Astrocyte (in vitro differentiated cells and primary cell): ENCODE measurements around the gene ISCU. TPM values are rescaled to one million over a fixed set of nuclear protein-coding genes. Genes with fewer than 3 reads are reported as not detected.
A peak's percentile ranks its signal among the peaks of the same experiment; 100 is the strongest.

ENCODE experiments used
- DNase-seq: peaks from one replicate; pipeline ENCODE4 v3.0.0-alpha.2; 2010; ENCODE audit warnings: low read depth
- FAIRE-seq: peaks from 2 replicates; lab custom pipeline; 2011; peaks lifted over from hg19 to GRCh38; lab: Jason Lieb, UNC
- H2AFZ ChIP-seq: 2 replicates; pipeline ENCODE4 v1.6.0; 2012; ENCODE audit warnings: low read depth, low read length, inconsistent platforms
- H3K27ac ChIP-seq: 2 replicates; pipeline ENCODE4 v1.5.1; 2011; ENCODE audit warnings: low read depth, low read length, inconsistent platforms
- H3K27me3 ChIP-seq: 2 replicates; pipeline ENCODE4 v1.6.0; 2011; ENCODE audit warnings: low read length, inconsistent platforms; ENCODE audit not compliant: insufficient read depth
- H3K36me3 ChIP-seq: 2 replicates; pipeline ENCODE4 v1.5.1; 2011; ENCODE audit warnings: low read length, inconsistent platforms; ENCODE audit not compliant: insufficient read depth
- H3K4me1 ChIP-seq: 2 replicates; pipeline ENCODE4 v1.5.1; 2011; ENCODE audit warnings: low read length, inconsistent platforms; ENCODE audit not compliant: insufficient read depth
- H3K4me2 ChIP-seq: 2 replicates; pipeline ENCODE4 v1.6.0; 2012; ENCODE audit warnings: low read length, inconsistent platforms
- H3K4me3 ChIP-seq: 2 replicates; pipeline ENCODE4 v1.5.1; 2011; ENCODE audit warnings: low read depth, mild to moderate bottlenecking, low read length, inconsistent platforms; ENCODE audit not compliant: insufficient read depth
- H3K79me2 ChIP-seq: 2 replicates; pipeline ENCODE4 v1.6.0; 2012; ENCODE audit warnings: mild to moderate bottlenecking, low read length, inconsistent platforms; ENCODE audit not compliant: insufficient read depth
- H3K9ac ChIP-seq: 2 replicates; pipeline ENCODE4 v1.6.0; 2012; ENCODE audit warnings: mild to moderate bottlenecking, low read length, inconsistent platforms
- H3K9me3 ChIP-seq: 2 replicates; pipeline ENCODE4 v1.5.1; 2012; ENCODE audit warnings: low read depth, mild to moderate bottlenecking, low read length, inconsistent platforms; ENCODE audit not compliant: insufficient read depth
- H4K20me1 ChIP-seq: 2 replicates; pipeline ENCODE4 v1.6.0; 2012; ENCODE audit warnings: low read length, inconsistent platforms; ENCODE audit not compliant: insufficient read depth
- H3K27ac Mint-ChIP-seq: one replicate; pipeline ENCODE4 v1.8.0; 2021; ENCODE audit warnings: mild to moderate bottlenecking, mixed read lengths; ENCODE audit not compliant: unreplicated experiment
- H3K27me3 Mint-ChIP-seq: one replicate; pipeline ENCODE4 v1.8.0; 2021; ENCODE audit warnings: low read depth, mixed read lengths; ENCODE audit not compliant: unreplicated experiment
- H3K36me3 Mint-ChIP-seq: one replicate; pipeline ENCODE4 v1.8.0; 2021; ENCODE audit warnings: low read depth, mixed read lengths; ENCODE audit not compliant: unreplicated experiment
- H3K4me1 Mint-ChIP-seq: one replicate; pipeline ENCODE4 v1.8.0; 2021; ENCODE audit warnings: low read depth, mixed read lengths; ENCODE audit not compliant: unreplicated experiment
- H3K4me3 Mint-ChIP-seq: one replicate; pipeline ENCODE4 v1.8.0; 2021; ENCODE audit warnings: mild to moderate bottlenecking, moderate library complexity, mixed read lengths; ENCODE audit not compliant: unreplicated experiment
- H3K9me3 Mint-ChIP-seq: one replicate; pipeline ENCODE4 v1.8.0; 2021; ENCODE audit warnings: mild to moderate bottlenecking, mixed read lengths; ENCODE audit not compliant: unreplicated experiment
- CTCF ChIP-seq: IDR thresholded peaks from 2 replicates; pipeline ENCODE4 v1.5.1; 2011; ENCODE audit warnings: low read depth, mild to moderate bottlenecking, inconsistent platforms, low read length, moderate library complexity; ENCODE audit not compliant: insufficient read depth
- EZH2 ChIP-seq: IDR thresholded peaks from 2 replicates; pipeline ENCODE4 v1.6.1; 2012; ENCODE audit warnings: mild to moderate bottlenecking, low read length, inconsistent platforms; ENCODE audit not compliant: insufficient read depth
- total RNA-seq: library from RNA; stranded (reverse); gene quantifications from 2 replicates; pipeline ENCODE4 v1.2.1, GENCODE V29; 2021

The ISCU gene
- total RNA-seq, 1 donor from 2014 or later, result 124 TPM

DNA sequence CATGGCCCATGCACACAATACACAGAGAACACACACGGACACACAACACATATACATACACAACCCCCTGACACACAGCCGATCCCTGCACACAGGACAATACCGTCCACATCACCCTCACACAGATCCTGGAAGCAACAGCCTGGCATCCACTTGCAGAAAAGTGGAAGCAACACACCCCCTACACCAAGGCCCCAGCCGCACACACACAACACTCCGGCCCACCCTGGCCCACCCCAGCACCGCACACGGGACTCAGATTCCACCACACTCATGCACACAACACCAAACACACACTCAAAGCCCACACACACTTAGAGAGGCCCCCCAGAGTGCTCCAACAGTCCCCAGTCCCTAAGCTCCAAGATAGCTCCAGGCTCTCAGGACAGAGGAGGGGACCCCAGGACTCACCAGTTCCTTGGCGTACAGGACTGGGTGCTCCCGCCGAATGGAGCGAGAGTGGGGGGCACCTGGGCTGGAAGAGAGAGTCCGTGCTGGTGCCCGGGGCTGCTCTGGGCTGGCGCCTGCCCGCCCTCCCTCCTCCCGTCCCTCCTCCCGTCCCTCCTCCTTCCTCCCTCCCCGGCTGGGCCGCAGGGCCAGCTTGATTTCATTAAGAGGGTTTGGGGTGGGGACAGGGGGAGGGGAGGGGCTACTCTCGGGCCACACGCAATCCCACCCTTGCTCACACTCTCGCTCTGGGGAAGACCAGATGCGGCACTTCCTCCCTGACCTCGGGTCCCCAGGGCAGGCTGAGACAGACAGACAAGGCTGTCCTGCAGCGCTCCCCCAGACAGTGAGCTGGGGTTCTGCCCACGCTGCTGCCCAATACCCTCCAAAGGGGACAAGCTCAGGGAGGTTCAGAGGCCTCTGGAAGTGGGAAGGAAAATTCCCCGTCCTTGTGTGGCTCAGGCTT lies 35.4 kb downstream of the ISCU start, which contains the start of gene TMEM119:
TSS of gene TMEM119 (minus strand) at position 526 of the 913 bp plus-strand sequence. CDS start 5,701 bp downstream, outside the sequence.
- DNase-seq, result no peak
- Mint-ChIP-seq H3K4me1 (no peaks in the 10 kb centered on the region), H3K27ac (no peak within 1 kb of the TSS), H3K27me3 (peaks cover 11% of the 10 kb centered on the region), H3K9me3 (no peaks in the 10 kb centered on the region), H3K4me3 (no peak within 1 kb of the TSS), H3K36me3 (no peaks in the 10 kb centered on the region)
- peak within 1 kb of the TSS; percentile 43 for H3K9ac ChIP-seq
- no peaks in the 10 kb centered on the region for H3K4me1 ChIP-seq
- H2AFZ ChIP-seq, result no peak within 1 kb of the TSS
- TF ChIP-seq CTCF (no peak), EZH2 (no peak)
- no peak within 1 kb of the TSS for H3K27ac ChIP-seq
- H3K79me2 ChIP-seq, result no peaks in the 10 kb centered on the region
- peak within 1 kb of the TSS; percentile 81 for H3K4me2 ChIP-seq
- no peaks in the 10 kb centered on the region for H3K36me3 ChIP-seq
- H3K27me3 ChIP-seq, result no peaks in the 10 kb centered on the region
- FAIRE-seq, result no peak
- peak within 1 kb of the TSS; percentile 52 for H3K4me3 ChIP-seq
- H3K9me3 ChIP-seq, result no peaks in the 10 kb centered on the region
- peaks cover 7% of the 10 kb centered on the region for H4K20me1 ChIP-seq

GRCh38 chr12:108598553-108599250 lies 36.3 kb downstream of the ISCU start:
- Mint-ChIP-seq H3K9me3 (no peaks in the 10 kb centered on the region), H3K36me3 (no peaks in the 10 kb centered on the region), H3K4me3 (no peak overlapping the region), H3K4me1 (no peaks in the 10 kb centered on the region), H3K27me3 (peaks cover 13% of the 10 kb centered on the region), H3K27ac (no peak overlapping the region)
- Histone ChIP-seq H3K36me3 (no peaks in the 10 kb centered on the region), H3K9me3 (no peaks in the 10 kb centered on the region), H3K27ac (no peak overlapping the region), H3K4me3 (no peak overlapping the region), H3K27me3 (no peaks in the 10 kb centered on the region), H3K4me2 (no peak overlapping the region), H3K9ac (no peak overlapping the region), H3K79me2 (no peaks in the 10 kb centered on the region), H4K20me1 (peaks cover 7% of the 10 kb centered on the region), H2AFZ (no peak overlapping the region), H3K4me1 (no peaks in the 10 kb centered on the region)
- no peak for DNase-seq
- no peak for FAIRE-seq
- TF ChIP-seq CTCF (no peak), EZH2 (no peak)
